ENCODE measurements around the gene DAB2IP. TPM values are rescaled to one million over a fixed set of nuclear protein-coding genes. Genes with fewer than 3 reads are reported as not detected.

DAB2IP gene
- total RNA-seq, 1 donor from 2014 or later: 81.6 TPM

DNA sequence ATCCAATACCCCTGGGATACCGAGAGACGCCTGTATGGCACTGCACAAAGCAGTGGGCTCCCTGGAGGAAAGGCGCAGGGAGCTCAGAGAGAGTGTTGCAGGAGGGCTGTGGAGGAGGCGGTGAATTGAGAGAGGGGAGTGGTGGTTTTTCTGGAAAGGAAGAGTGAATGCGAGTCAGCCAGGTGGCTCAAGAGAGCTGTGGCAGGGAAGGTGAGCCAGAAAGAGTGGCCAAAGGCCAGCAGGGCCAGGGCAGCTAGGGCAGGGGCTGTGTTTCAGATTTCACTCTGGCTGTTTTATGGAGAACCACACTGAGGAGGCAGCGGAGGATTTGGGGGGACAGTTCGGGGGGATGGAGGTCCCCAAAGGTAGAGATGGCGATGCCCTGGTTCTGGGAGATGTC, 13.0 kb upstream of the DAB2IP start:
- intact Hi-C loops (cut with DNase I): no loop called here
- no peak for ATAC-seq
- H3K4me1 ChIP-seq: peaks cover 24% of the 10 kb centered on the region
- no peak overlapping the region for H3K27ac ChIP-seq
- no peaks in the 10 kb centered on the region for H3K9me3 ChIP-seq
- TF ChIP-seq, protein P1, sequence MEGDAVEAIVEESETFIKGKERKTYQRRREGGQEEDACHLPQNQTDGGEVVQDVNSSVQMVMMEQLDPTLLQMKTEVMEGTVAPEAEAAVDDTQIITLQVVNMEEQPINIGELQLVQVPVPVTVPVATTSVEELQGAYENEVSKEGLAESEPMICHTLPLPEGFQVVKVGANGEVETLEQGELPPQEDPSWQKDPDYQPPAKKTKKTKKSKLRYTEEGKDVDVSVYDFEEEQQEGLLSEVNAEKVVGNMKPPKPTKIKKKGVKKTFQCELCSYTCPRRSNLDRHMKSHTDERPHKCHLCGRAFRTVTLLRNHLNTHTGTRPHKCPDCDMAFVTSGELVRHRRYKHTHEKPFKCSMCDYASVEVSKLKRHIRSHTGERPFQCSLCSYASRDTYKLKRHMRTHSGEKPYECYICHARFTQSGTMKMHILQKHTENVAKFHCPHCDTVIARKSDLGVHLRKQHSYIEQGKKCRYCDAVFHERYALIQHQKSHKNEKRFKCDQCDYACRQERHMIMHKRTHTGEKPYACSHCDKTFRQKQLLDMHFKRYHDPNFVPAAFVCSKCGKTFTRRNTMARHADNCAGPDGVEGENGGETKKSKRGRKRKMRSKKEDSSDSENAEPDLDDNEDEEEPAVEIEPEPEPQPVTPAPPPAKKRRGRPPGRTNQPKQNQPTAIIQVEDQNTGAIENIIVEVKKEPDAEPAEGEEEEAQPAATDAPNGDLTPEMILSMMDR (IDR thresholded peaks at IDR 0.05): no peak
- DNase-seq: no peak
- no peaks in the 10 kb centered on the region for H3K27me3 ChIP-seq
- no peak overlapping the region for H3K4me3 ChIP-seq
- no peaks in the 10 kb centered on the region for H3K36me3 ChIP-seq

GRCh38 chr9:121638901-121639592, 12.4 kb upstream of the DAB2IP start:
- H3K4me3 ChIP-seq: no peak overlapping the region
- peaks cover 24% of the 10 kb centered on the region for H3K4me1 ChIP-seq
- no peaks in the 10 kb centered on the region for H3K36me3 ChIP-seq
- H3K27ac ChIP-seq: no peak overlapping the region
- no peaks in the 10 kb centered on the region for H3K27me3 ChIP-seq
- intact Hi-C loops (cut with DNase I): no loop called here
- no peaks in the 10 kb centered on the region for H3K9me3 ChIP-seq
- DNase-seq (no peak), ATAC-seq (no peak)
- TF ChIP-seq, protein P1 (IDR thresholded peaks at IDR 0.05): no peak

DNA sequence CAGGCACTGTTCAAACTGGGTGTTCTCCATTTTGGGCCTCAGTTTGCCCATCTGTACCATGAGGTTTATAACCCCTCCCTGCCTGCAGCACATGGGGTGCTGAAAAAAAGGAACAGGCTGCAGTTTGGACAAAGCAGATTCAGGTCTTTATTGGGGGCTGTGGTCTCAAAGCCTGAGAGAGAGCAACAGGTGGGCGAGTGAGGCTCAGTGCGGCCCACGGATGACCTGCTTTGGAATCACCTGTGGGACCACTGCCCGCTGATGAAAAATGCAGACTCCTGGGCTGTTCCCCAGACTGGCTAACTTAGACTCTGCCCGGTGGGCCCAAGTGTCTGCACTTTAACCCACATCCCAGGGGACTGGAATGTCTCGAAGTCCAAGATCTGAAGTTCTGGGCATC, 11.8 kb upstream of the DAB2IP start:
- Histone ChIP-seq H3K9me3 (no peaks in the 10 kb centered on the region), H3K27ac (no peak overlapping the region), H3K36me3 (no peaks in the 10 kb centered on the region), H3K4me1 (peaks cover 18% of the 10 kb centered on the region), H3K27me3 (no peaks in the 10 kb centered on the region), H3K4me3 (no peak overlapping the region)
- intact Hi-C loops (cut with DNase I): no loop called here
- TF ChIP-seq, protein P1 (IDR thresholded peaks at IDR 0.05): no peak
- DNase-seq (no peak), ATAC-seq (no peak)

- Histone ChIP-seq H3K4me1 (peaks cover 16% of the 10 kb centered on the region), H3K27me3 (no peaks in the 10 kb centered on the region), H3K4me3 (no peak overlapping the region), H3K9me3 (no peaks in the 10 kb centered on the region), H3K36me3 (no peaks in the 10 kb centered on the region), H3K27ac (no peak overlapping the region)
- ATAC-seq (peak; percentile 74), DNase-seq (peak; percentile 78)
- TF ChIP-seq, protein P1 (IDR thresholded peaks at IDR 0.05): peak; percentile 63
- intact Hi-C loops (cut with DNase I): no loop called here
Measured at GRCh38 chr9:121640076-121640475, 11.4 kb upstream of the DAB2IP start.

- Histone ChIP-seq H3K36me3 (no peaks in the 10 kb centered on the region), H3K4me3 (no peak overlapping the region), H3K27me3 (no peaks in the 10 kb centered on the region), H3K4me1 (peaks cover 16% of the 10 kb centered on the region), H3K9me3 (no peaks in the 10 kb centered on the region), H3K27ac (no peak overlapping the region)
- DNase-seq (no peak), ATAC-seq (peak; percentile 48)
- TF ChIP-seq, protein P1 (IDR thresholded peaks at IDR 0.05): no peak
- intact Hi-C loops (cut with DNase I): no loop called here
Measured at GRCh38 chr9:121640491-121641223, 10.8 kb upstream of the DAB2IP start.
